ENCODE results near the gene KRTAP2-2. TPM values are rescaled to one million over a fixed set of nuclear protein-coding genes. Genes with fewer than 3 reads are reported as not detected.

Gene KRTAP2-2
- total and polyA plus RNA-seq, 2 of the 8 experiments (the other 6 are each of a cell fraction or from before 2014, with no cell fraction given) = not detected

DNA sequence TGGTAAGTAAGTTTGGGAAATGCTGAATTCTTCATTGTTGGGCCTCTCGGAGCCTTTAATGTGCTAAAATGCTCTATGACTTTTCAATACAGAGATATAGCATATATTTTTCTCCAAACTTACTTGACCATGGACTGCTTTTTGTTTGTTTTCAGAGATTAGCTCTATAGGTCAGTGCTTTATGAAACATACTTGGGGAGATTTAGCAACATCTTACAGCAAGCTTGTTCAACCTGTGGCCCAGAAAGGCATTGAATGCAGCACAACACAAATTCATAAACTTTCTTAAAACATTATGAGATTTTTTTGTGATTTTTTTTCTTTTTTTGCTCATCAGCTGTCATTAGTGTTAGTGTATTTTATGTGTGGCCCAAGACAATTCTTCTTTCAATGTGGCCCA is 45.1 kb downstream of the KRTAP2-2 start (continued):
- TF ChIP-seq SIN3A (conservative IDR thresholded peaks at IDR 0.05 in 1 of 2, IDR thresholded peaks at IDR 0.05 in 1 of 2; ENCODE audit: low read depth in 1 of 2, low read length in 2 of 2) = no peak

Measured in H1 (cell line).